Ishikawa (cell line): ENCODE data around the gene SPRED1.

Experiments used
- CEBPB ChIP-seq: IDR thresholded peaks from 2 replicates; pipeline ENCODE4 v1.6.1; 2012
- CREB1 ChIP-seq: IDR thresholded peaks from 2 replicates; pipeline ENCODE4 v1.6.1; 2012; ENCODE audit warnings: low read depth
- EGR1 ChIP-seq: IDR thresholded peaks from 2 replicates; pipeline ENCODE4 v1.6.1; 2012
- EP300 ChIP-seq: IDR thresholded peaks from 2 replicates; pipeline ENCODE4 v1.6.1; 2012; ENCODE audit warnings: borderline replicate concordance
- FOXM1 ChIP-seq: IDR thresholded peaks from 2 replicates; pipeline ENCODE4 v1.6.1; 2012; ENCODE audit warnings: low read depth, borderline replicate concordance
- MAX ChIP-seq: IDR thresholded peaks from 2 replicates; pipeline ENCODE4 v1.6.1; 2012
- NFIC ChIP-seq: IDR thresholded peaks from 2 replicates; pipeline ENCODE4 v1.6.1; 2012
- RAD21 ChIP-seq: IDR thresholded peaks from 2 replicates; pipeline ENCODE4 v1.6.1; 2012; ENCODE audit warnings: low read depth
- TAF1 ChIP-seq: IDR thresholded peaks from 2 replicates; pipeline ENCODE4 v1.6.1; 2012; ENCODE audit warnings: low read depth, mild to moderate bottlenecking
- TCF12 ChIP-seq: IDR thresholded peaks from 2 replicates; pipeline ENCODE4 v1.6.1; 2012; ENCODE audit warnings: low read depth
- TEAD4 ChIP-seq: IDR thresholded peaks from 2 replicates; pipeline ENCODE4 v1.6.1; 2012
- USF1 ChIP-seq: IDR thresholded peaks from 2 replicates; pipeline ENCODE4 v1.6.1; 2012
- YY1 ChIP-seq: IDR thresholded peaks from 2 replicates; pipeline ENCODE4 v1.6.1; 2012; ENCODE audit warnings: low read depth
- ZBTB7A ChIP-seq: IDR thresholded peaks from 2 replicates; pipeline ENCODE4 v1.6.1; 2012; ENCODE audit warnings: low read depth
- TF ChIP-seq, protein P1 (sequence below): IDR thresholded peaks from 2 replicates; pipeline ENCODE4 v1.6.1; 2012; ENCODE audit warnings: low read depth, mild to moderate bottlenecking

The SPRED1 gene

GRCh38 chr15:38307861-38308641 lies 55.4 kb downstream of the SPRED1 start:
- TF ChIP-seq MAX = no peak
- TF ChIP-seq TCF12 = no peak
- no peak for TF ChIP-seq NFIC

DNA sequence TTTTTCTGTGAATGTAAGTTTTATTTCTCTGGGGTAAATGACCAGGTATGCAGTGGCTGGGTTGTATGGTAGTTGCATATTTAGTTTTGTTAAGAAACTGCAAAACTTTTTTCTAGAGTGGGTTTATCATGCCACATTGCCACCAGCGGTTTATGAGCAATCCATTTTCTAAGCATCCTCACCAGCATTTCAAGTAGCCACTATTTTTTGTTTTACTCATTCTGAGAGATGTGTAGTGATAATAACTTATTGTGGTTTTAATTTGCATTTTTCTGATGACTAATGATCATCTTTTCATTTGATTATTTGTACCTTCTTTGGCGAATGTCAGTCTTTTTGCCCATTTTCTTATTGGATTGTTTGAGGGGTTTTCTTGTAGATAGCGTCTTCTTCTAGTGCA lies 56.2 kb downstream of the SPRED1 start:
- TF ChIP-seq ZBTB7A (no peak), TAF1 (no peak), NFIC (no peak), TCF12 (no peak), YY1 (no peak), TEAD4 (no peak), USF1 (no peak), CEBPB (no peak), RAD21 (no peak)
- TF ChIP-seq, protein P1, sequence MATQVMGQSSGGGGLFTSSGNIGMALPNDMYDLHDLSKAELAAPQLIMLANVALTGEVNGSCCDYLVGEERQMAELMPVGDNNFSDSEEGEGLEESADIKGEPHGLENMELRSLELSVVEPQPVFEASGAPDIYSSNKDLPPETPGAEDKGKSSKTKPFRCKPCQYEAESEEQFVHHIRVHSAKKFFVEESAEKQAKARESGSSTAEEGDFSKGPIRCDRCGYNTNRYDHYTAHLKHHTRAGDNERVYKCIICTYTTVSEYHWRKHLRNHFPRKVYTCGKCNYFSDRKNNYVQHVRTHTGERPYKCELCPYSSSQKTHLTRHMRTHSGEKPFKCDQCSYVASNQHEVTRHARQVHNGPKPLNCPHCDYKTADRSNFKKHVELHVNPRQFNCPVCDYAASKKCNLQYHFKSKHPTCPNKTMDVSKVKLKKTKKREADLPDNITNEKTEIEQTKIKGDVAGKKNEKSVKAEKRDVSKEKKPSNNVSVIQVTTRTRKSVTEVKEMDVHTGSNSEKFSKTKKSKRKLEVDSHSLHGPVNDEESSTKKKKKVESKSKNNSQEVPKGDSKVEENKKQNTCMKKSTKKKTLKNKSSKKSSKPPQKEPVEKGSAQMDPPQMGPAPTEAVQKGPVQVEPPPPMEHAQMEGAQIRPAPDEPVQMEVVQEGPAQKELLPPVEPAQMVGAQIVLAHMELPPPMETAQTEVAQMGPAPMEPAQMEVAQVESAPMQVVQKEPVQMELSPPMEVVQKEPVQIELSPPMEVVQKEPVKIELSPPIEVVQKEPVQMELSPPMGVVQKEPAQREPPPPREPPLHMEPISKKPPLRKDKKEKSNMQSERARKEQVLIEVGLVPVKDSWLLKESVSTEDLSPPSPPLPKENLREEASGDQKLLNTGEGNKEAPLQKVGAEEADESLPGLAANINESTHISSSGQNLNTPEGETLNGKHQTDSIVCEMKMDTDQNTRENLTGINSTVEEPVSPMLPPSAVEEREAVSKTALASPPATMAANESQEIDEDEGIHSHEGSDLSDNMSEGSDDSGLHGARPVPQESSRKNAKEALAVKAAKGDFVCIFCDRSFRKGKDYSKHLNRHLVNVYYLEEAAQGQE = no peak

GRCh38 chr15:38312190-38312589 lies 59.6 kb downstream of the SPRED1 start:
- TF ChIP-seq MAX (no peak), TAF1 (no peak)
- TF ChIP-seq, protein P1 = no peak

DNA sequence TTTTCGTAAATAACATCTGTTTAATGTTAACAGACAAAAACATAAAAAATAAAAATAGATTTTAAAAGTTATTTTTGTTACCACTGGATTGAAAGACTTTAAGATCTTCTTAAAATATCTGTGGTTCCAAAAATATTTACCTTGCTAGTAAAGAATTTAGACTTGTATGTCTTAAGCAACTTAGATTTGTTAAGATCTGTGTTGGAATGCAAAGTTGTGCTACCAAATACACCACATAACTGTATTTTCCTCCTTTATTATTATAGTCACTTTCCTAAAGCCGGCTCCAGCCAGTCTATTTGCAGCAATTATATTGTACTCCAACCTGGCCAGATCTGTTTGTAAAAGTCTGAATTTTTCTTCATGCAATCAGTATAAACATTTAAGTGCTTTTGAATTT lies 63.7 kb downstream of the SPRED1 start:
- TF ChIP-seq NFIC = no peak
- no peak for TF ChIP-seq CREB1
- TF ChIP-seq CEBPB = no peak
- no peak for TF ChIP-seq TEAD4
- TF ChIP-seq RAD21 = no peak
- no peak for TF ChIP-seq ZBTB7A
- TF ChIP-seq EGR1 = no peak
- TF ChIP-seq FOXM1 = no peak
- TF ChIP-seq, protein P1 = no peak
- no peak for TF ChIP-seq TAF1
- no peak for TF ChIP-seq USF1
- TF ChIP-seq MAX = no peak
- no peak for TF ChIP-seq EP300
- TF ChIP-seq TCF12 = no peak
- no peak for TF ChIP-seq YY1

GRCh38 chr15:38320181-38320580 lies 67.5 kb downstream of the SPRED1 start:
- TF ChIP-seq USF1 (no peak), NFIC (no peak), ZBTB7A (no peak), CEBPB (no peak), TCF12 (no peak), MAX (no peak)
